Nephron (organoid): ENCODE measurements around the gene PKDREJ.
A peak's percentile ranks its signal among the peaks of the same experiment; 100 is the strongest.

Experiments
- H3K27ac Mint-ChIP-seq, 3 experiments: 2 replicates each; pipeline ENCODE4 v1.8.0; 2020; ENCODE audit warnings: mixed read lengths in 3 of 3, mild to moderate bottlenecking in 2 of 3, moderate library complexity in 1 of 3
- H3K27me3 Mint-ChIP-seq: 2 replicates; pipeline ENCODE4 v1.8.0; 2021; ENCODE audit warnings: low read depth, mild to moderate bottlenecking, moderate library complexity, mixed read lengths
- H3K36me3 Mint-ChIP-seq: 2 replicates; pipeline ENCODE4 v1.8.0; 2020; ENCODE audit warnings: low read depth, mixed read lengths
- H3K4me1 Mint-ChIP-seq: 2 replicates; pipeline ENCODE4 v1.8.0; 2020; ENCODE audit warnings: mixed read lengths
- H3K4me3 Mint-ChIP-seq, 3 experiments: 2 replicates each; pipeline ENCODE4 v1.8.0; 2020; ENCODE audit warnings: mild to moderate bottlenecking in 3 of 3, mixed read lengths in 3 of 3, moderate library complexity in 2 of 3
- H3K9me3 Mint-ChIP-seq: 2 replicates; pipeline ENCODE4 v1.8.0; 2020; ENCODE audit warnings: mixed read lengths
- CTCF ChIP-seq, 3 experiments: fragments of 200-600 bp; sonication (generic); IDR thresholded peaks; one replicate each; pipeline ENCODE4 v1.5.0; 2021; ENCODE audit warnings: antibody characterized with exemption in 3 of 3; ENCODE audit not compliant: unreplicated experiment in 3 of 3

The PKDREJ gene

GRCh38 chr22:46250035-46250782 is 12.9 kb downstream of the PKDREJ start, which contains the start of gene CDPF1:
Gene CDPF1, minus strand, starts transcription at chr22:46250293. Its CDS starts 2,009 bp downstream, at chr22:46248284.
- peaks cover 19% of the 10 kb centered on the region for H3K4me1 Mint-ChIP-seq
- peak within 1 kb of the TSS; percentile 18 to 60 (median 53) for H3K27ac Mint-ChIP-seq
- H3K27me3 Mint-ChIP-seq, result no peaks in the 10 kb centered on the region
- peak within 1 kb of the TSS; percentile 82 to 86 (median 83) for H3K4me3 Mint-ChIP-seq
- no peak for TF ChIP-seq CTCF (IDR thresholded peaks at IDR 0.05; ENCODE audit: unreplicated experiment in 3 of 3)
- no peaks in the 10 kb centered on the region for H3K9me3 Mint-ChIP-seq
- peaks cover 3% of the 10 kb centered on the region for H3K36me3 Mint-ChIP-seq

- Mint-ChIP-seq H3K4me1 (peaks cover 19% of the 10 kb centered on the region), H3K9me3 (no peaks in the 10 kb centered on the region), H3K27ac (no peak overlapping the region), H3K36me3 (peaks cover 17% of the 10 kb centered on the region), H3K27me3 (no peaks in the 10 kb centered on the region), H3K4me3 (peak overlapping the region; percentile 23 to 77 (median 37))
- TF ChIP-seq CTCF (IDR thresholded peaks at IDR 0.05; ENCODE audit: unreplicated experiment in 3 of 3), result no peak
These were observed 15.6 kb downstream of the PKDREJ start for GRCh38 chr22:46247443-46247975.

- TF ChIP-seq CTCF (IDR thresholded peaks at IDR 0.05; ENCODE audit: unreplicated experiment in 3 of 3), result no peak
- peak overlapping the region in 1 of 3 experiments; percentile 44 for H3K4me3 Mint-ChIP-seq
- no peak overlapping the region for H3K27ac Mint-ChIP-seq
- H3K27me3 Mint-ChIP-seq, result no peaks in the 10 kb centered on the region
- H3K9me3 Mint-ChIP-seq, result no peaks in the 10 kb centered on the region
- H3K36me3 Mint-ChIP-seq, result peaks cover 19% of the 10 kb centered on the region
- peaks cover 10% of the 10 kb centered on the region for H3K4me1 Mint-ChIP-seq
These were observed 17.0 kb downstream of the PKDREJ start for GRCh38 chr22:46246178-46246577.

- H3K27me3 Mint-ChIP-seq, result no peaks in the 10 kb centered on the region
- H3K27ac Mint-ChIP-seq, result no peak overlapping the region
- H3K9me3 Mint-ChIP-seq, result no peaks in the 10 kb centered on the region
- H3K36me3 Mint-ChIP-seq, result peaks cover 22% of the 10 kb centered on the region
- peaks cover 9% of the 10 kb centered on the region for H3K4me1 Mint-ChIP-seq
- H3K4me3 Mint-ChIP-seq, result no peak overlapping the region
- no peak for TF ChIP-seq CTCF (IDR thresholded peaks at IDR 0.05; ENCODE audit: unreplicated experiment in 3 of 3)
These were observed 17.6 kb downstream of the PKDREJ start for GRCh38 chr22:46245511-46245910.

GRCh38 chr22:46244771-46245170 is 18.4 kb downstream of the PKDREJ start:
- H3K9me3 Mint-ChIP-seq, result no peaks in the 10 kb centered on the region
- H3K27ac Mint-ChIP-seq, result no peak overlapping the region
- H3K27me3 Mint-ChIP-seq, result no peaks in the 10 kb centered on the region
- peaks cover 22% of the 10 kb centered on the region for H3K36me3 Mint-ChIP-seq
- H3K4me3 Mint-ChIP-seq, result no peak overlapping the region
- TF ChIP-seq CTCF (IDR thresholded peaks at IDR 0.05; ENCODE audit: unreplicated experiment in 3 of 3), result no peak
- H3K4me1 Mint-ChIP-seq, result peaks cover 9% of the 10 kb centered on the region
